ENCODE measurements around the gene PLPPR3.

DNA sequence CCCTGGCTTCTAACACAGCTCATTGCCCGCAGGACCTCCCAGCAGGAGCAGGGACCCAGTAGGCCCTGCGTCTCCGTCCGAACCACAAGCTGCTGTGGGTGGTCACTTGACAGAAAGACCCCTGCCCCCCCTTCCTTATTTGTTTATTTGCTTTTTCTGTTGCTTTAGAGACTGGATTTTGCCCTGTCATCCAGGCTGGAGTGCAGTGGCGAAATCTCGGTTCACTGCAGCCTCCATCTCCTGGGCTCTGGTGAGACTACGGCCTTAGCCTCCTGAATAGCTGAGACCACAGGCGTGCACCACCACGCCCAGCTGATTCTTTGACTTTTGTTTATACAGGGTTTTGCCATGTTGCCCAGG lies 32.1 kb downstream of the PLPPR3 start:
- TF ChIP-seq, protein P1, sequence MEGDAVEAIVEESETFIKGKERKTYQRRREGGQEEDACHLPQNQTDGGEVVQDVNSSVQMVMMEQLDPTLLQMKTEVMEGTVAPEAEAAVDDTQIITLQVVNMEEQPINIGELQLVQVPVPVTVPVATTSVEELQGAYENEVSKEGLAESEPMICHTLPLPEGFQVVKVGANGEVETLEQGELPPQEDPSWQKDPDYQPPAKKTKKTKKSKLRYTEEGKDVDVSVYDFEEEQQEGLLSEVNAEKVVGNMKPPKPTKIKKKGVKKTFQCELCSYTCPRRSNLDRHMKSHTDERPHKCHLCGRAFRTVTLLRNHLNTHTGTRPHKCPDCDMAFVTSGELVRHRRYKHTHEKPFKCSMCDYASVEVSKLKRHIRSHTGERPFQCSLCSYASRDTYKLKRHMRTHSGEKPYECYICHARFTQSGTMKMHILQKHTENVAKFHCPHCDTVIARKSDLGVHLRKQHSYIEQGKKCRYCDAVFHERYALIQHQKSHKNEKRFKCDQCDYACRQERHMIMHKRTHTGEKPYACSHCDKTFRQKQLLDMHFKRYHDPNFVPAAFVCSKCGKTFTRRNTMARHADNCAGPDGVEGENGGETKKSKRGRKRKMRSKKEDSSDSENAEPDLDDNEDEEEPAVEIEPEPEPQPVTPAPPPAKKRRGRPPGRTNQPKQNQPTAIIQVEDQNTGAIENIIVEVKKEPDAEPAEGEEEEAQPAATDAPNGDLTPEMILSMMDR (IDR thresholded peaks at IDR 0.05 in 8 of 11, conservative IDR thresholded peaks at IDR 0.05 in 3 of 11): no peak
- TF ChIP-seq POLR2A (IDR thresholded peaks at IDR 0.05): no peak
- no peak for TF ChIP-seq POLR2AphosphoS5 (IDR thresholded peaks at IDR 0.05)
